ENCODE results near the gene MCC. TPM values are rescaled to one million over a fixed set of nuclear protein-coding genes. Genes with fewer than 3 reads are reported as not detected.

Gene MCC
- total RNA-seq, 1 donor from 2014 or later, result 20.6 TPM

GRCh38 chr5:113182658-113183344, 305.5 kb downstream of the MCC start:
- intact Hi-C loops (cut with DNase I), result no loop called here
- H3K27me3 ChIP-seq (ENCODE audit: low read depth), result no peaks in the 10 kb centered on the region
- H3K9me3 ChIP-seq, result no peaks in the 10 kb centered on the region
- DNase-seq (no peak), ATAC-seq (no peak)
- H3K27ac ChIP-seq, result no peak overlapping the region
- TF ChIP-seq CTCF (IDR thresholded peaks at IDR 0.05), result no peak
- no peak overlapping the region for H3K4me3 ChIP-seq
- H3K4me1 ChIP-seq, result peaks cover 14% of the 10 kb centered on the region
- H3K36me3 ChIP-seq, result no peaks in the 10 kb centered on the region

- no peak for DNase-seq
- H3K36me3 ChIP-seq, result no peaks in the 10 kb centered on the region
- H3K9me3 ChIP-seq, result no peaks in the 10 kb centered on the region
- no peak for TF ChIP-seq CTCF (IDR thresholded peaks at IDR 0.05)
- peaks cover 14% of the 10 kb centered on the region for H3K4me1 ChIP-seq
- H3K4me3 ChIP-seq, result no peak overlapping the region
- intact Hi-C loops (cut with DNase I), result no loop called here
- ATAC-seq, result no peak
- H3K27ac ChIP-seq, result no peak overlapping the region
- no peaks in the 10 kb centered on the region for H3K27me3 ChIP-seq (ENCODE audit: low read depth)
These were observed 306.3 kb downstream of the MCC start for GRCh38 chr5:113181853-113182490.

- no peak for DNase-seq
- intact Hi-C loops (cut with DNase I), result no loop called here
- no peak for TF ChIP-seq CTCF (IDR thresholded peaks at IDR 0.05)
- H3K27ac ChIP-seq, result no peak overlapping the region
- H3K9me3 ChIP-seq, result no peaks in the 10 kb centered on the region
- peaks cover 14% of the 10 kb centered on the region for H3K4me1 ChIP-seq
- no peak for ATAC-seq
- no peaks in the 10 kb centered on the region for H3K27me3 ChIP-seq (ENCODE audit: low read depth)
- no peak overlapping the region for H3K4me3 ChIP-seq
- H3K36me3 ChIP-seq, result no peaks in the 10 kb centered on the region
These were observed 306.8 kb downstream of the MCC start for GRCh38 chr5:113181409-113181808.

GRCh38 chr5:113179156-113179555, 309.1 kb downstream of the MCC start:
- no peaks in the 10 kb centered on the region for H3K27me3 ChIP-seq (ENCODE audit: low read depth)
- ATAC-seq (no peak), DNase-seq (no peak)

GRCh38 chr5:113178073-113178779, 310.0 kb downstream of the MCC start:
- no peak overlapping the region for H3K4me3 ChIP-seq
- no peak overlapping the region for H3K27ac ChIP-seq
- no peak for DNase-seq
- H3K27me3 ChIP-seq (ENCODE audit: low read depth), result no peaks in the 10 kb centered on the region
- ATAC-seq, result no peak
- no peaks in the 10 kb centered on the region for H3K36me3 ChIP-seq
- no peak for TF ChIP-seq CTCF (IDR thresholded peaks at IDR 0.05)
- intact Hi-C loops (cut with DNase I), result no loop called here
- H3K9me3 ChIP-seq, result no peaks in the 10 kb centered on the region
- peaks cover 14% of the 10 kb centered on the region for H3K4me1 ChIP-seq

More at GRCh38 chr5:113179156-113179555, 309.1 kb downstream of the MCC start:
- Histone ChIP-seq H3K4me3 (no peak overlapping the region), H3K27ac (no peak overlapping the region), H3K4me1 (peaks cover 14% of the 10 kb centered on the region), H3K36me3 (no peaks in the 10 kb centered on the region), H3K9me3 (no peaks in the 10 kb centered on the region)
- intact Hi-C loops (cut with DNase I), result no loop called here
- TF ChIP-seq CTCF (IDR thresholded peaks at IDR 0.05), result no peak
